ENCODE data around the gene PPARG. TPM values are rescaled to one million over a fixed set of nuclear protein-coding genes. Genes with fewer than 3 reads are reported as not detected.
"Not testable (repeated sequence)": the region's sequence is repeated elsewhere in the genome, so short reads cannot be mapped to it uniquely, and the experiment has no call there.

PPARG gene
- total and polyA plus RNA-seq, 10 donors, result 5.5 to 28.0 (median 19.4) TPM

- H3K4me1 ChIP-seq, result peaks cover 0 to 30% (median 21%) of the 10 kb centered on the region in 6 donors
- peaks cover 0 to 6% (median 0%) of the 10 kb centered on the region in 8 donors for H3K9me3 ChIP-seq
- intact Hi-C loops (cut with DNase I; ENCODE audit: low total_unique reads), result loop anchor here (10.0 kb wide), 1 partner anchor 190 kb away; no protein-coding TSS in a partner anchor
- H3K4me3 ChIP-seq, result no peak overlapping the region
- no peak for DNase-seq
- H3K27ac ChIP-seq, result no peak overlapping the region
- TF ChIP-seq POLR2AphosphoS5 (IDR thresholded peaks at IDR 0.05) (no peak), POLR2A (IDR thresholded peaks at IDR 0.05) (no peak)
- TF ChIP-seq, protein P1, sequence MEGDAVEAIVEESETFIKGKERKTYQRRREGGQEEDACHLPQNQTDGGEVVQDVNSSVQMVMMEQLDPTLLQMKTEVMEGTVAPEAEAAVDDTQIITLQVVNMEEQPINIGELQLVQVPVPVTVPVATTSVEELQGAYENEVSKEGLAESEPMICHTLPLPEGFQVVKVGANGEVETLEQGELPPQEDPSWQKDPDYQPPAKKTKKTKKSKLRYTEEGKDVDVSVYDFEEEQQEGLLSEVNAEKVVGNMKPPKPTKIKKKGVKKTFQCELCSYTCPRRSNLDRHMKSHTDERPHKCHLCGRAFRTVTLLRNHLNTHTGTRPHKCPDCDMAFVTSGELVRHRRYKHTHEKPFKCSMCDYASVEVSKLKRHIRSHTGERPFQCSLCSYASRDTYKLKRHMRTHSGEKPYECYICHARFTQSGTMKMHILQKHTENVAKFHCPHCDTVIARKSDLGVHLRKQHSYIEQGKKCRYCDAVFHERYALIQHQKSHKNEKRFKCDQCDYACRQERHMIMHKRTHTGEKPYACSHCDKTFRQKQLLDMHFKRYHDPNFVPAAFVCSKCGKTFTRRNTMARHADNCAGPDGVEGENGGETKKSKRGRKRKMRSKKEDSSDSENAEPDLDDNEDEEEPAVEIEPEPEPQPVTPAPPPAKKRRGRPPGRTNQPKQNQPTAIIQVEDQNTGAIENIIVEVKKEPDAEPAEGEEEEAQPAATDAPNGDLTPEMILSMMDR (IDR thresholded peaks at IDR 0.05 in 8 of 11, conservative IDR thresholded peaks at IDR 0.05 in 3 of 11), result no peak
- peaks cover 0 to 64% (median 13%) of the 10 kb centered on the region in 7 donors for H3K27me3 ChIP-seq (replicated peaks in 1 of 7)
- 82 to 91% (median 89%) methylated on average over 2 of the region's 2 CpGs for WGBS, 5 donors
- H3K36me3 ChIP-seq, result no peaks in the 10 kb centered on the region
Observed at GRCh38 chr3:12284591-12284990, 4.3 kb upstream of the PPARG start.

DNA sequence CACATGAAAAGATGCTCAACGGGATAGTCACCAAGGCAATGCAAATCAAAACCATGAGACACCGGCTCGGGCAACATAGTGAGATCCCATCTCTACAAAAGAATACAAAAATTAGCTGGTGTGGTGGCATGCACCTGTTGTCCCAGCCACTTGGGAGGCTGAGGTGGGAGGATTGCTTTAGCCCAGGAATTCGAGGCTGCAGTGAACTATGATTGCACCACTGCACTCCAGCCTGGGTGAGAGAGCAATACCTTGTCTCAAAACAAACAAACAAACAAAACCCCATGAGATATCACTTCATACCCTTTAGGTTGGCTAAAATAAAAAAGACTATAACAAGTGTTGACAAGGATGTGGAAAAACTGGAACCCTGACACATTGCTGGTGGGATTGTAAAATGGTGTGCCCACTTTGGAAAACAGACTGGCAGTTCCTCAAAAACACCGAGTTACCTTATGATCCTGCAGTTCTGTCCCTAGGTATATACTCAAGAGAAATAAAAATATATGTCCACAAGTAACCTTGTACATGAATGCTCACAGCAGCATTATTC lies 3.8 kb upstream of the PPARG start:
- intact Hi-C loops (cut with DNase I; ENCODE audit: low total_unique reads), result loop anchor here (10.0 kb wide), 1 partner anchor 190 kb away; no protein-coding TSS in a partner anchor
- peaks cover 0 to 35% (median 21%) of the 10 kb centered on the region in 6 donors for H3K4me1 ChIP-seq
- DNase-seq, result no peak
- H3K36me3 ChIP-seq, result no peaks in the 10 kb centered on the region
- peaks cover 0 to 6% (median 0%) of the 10 kb centered on the region in 8 donors for H3K9me3 ChIP-seq
- no peak overlapping the region for H3K27ac ChIP-seq
- no peak overlapping the region for H3K4me3 ChIP-seq
- H3K27me3 ChIP-seq (replicated peaks in 1 of 7), result peaks cover 0 to 65% (median 13%) of the 10 kb centered on the region in 7 donors
- TF ChIP-seq, protein P1 (IDR thresholded peaks at IDR 0.05 in 8 of 11, conservative IDR thresholded peaks at IDR 0.05 in 3 of 11), result no peak
- no peak for TF ChIP-seq POLR2AphosphoS5 (IDR thresholded peaks at IDR 0.05)
- TF ChIP-seq POLR2A (IDR thresholded peaks at IDR 0.05), result no peak
- WGBS, 5 donors, result 77 to 92% (median 91%) methylated on average over 5 of the region's 5 CpGs

DNA sequence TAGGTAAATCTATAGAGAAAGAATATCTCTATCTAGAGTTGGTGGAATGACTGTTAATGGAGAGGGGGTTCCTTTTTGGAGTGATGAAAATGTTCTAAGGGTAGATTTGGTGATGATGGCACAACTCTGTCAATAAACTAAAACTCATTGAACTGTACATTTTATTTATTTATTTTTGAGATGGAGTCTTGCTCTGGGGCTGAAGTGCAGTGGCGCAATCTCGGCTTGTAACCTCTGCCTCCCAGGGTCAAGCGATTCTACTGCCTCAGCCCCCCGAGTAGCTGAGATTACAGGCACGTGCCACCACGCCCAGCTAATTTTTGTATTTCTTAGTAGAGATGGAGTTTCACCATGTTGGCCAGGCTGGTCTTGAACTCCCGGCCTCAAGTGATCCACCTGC lies 3.1 kb upstream of the PPARG start:
- not testable (repeated sequence) for H3K9me3 ChIP-seq, H3K4me3 ChIP-seq, DNase-seq, H3K27ac ChIP-seq, H3K36me3 ChIP-seq
- peaks cover 0 to 38% (median 21%) of the 10 kb centered on the region in 6 donors for H3K4me1 ChIP-seq
- H3K27me3 ChIP-seq (replicated peaks in 1 of 7), result peaks cover 0 to 61% (median 13%) of the 10 kb centered on the region in 7 donors
- WGBS, 5 donors, result 91 to 97% (median 95%) methylated on average over 7 of the region's 7 CpGs
- intact Hi-C loops (cut with DNase I; ENCODE audit: low total_unique reads), result loop anchor here (10.0 kb wide), 1 partner anchor 189 kb away; no protein-coding TSS in a partner anchor

GRCh38 chr3:12286504-12286903 lies 2.4 kb upstream of the PPARG start:
- no peak overlapping the region for H3K4me3 ChIP-seq
- no peak for DNase-seq
- peaks cover 0 to 42% (median 21%) of the 10 kb centered on the region in 6 donors for H3K4me1 ChIP-seq
- WGBS, 5 donors, result 76 to 83% (median 82%) methylated on average over 12 of the region's 12 CpGs
- TF ChIP-seq, protein P1 (IDR thresholded peaks at IDR 0.05 in 8 of 11, conservative IDR thresholded peaks at IDR 0.05 in 3 of 11), result no peak
- TF ChIP-seq POLR2A (IDR thresholded peaks at IDR 0.05) (no peak), POLR2AphosphoS5 (IDR thresholded peaks at IDR 0.05) (no peak)
- H3K27ac ChIP-seq, result peak overlapping the region in 1 of 8 donors; percentile 75
- peaks cover 0 to 63% (median 13%) of the 10 kb centered on the region in 7 donors for H3K27me3 ChIP-seq (replicated peaks in 1 of 7)
- H3K36me3 ChIP-seq, result no peaks in the 10 kb centered on the region
- intact Hi-C loops (cut with DNase I; ENCODE audit: low total_unique reads), result loop anchor here (10.0 kb wide), 1 partner anchor 188 kb away; no protein-coding TSS in a partner anchor
- H3K9me3 ChIP-seq, result peaks cover 0 to 6% (median 0%) of the 10 kb centered on the region in 8 donors

Measured in spleen (tissue), 11 donors.